Measurements from ENCODE around the gene TLE3.
"Not testable (repeated sequence)": the region's sequence is repeated elsewhere in the genome, so short reads cannot be mapped to it uniquely, and the experiment has no call there.

The TLE3 gene

GRCh38 chr15:70125605-70126004, 27.9 kb upstream of the TLE3 start:
- DNase-seq (ENCODE audit: low spot score), result no peak

- no peak for DNase-seq (ENCODE audit: low spot score)
Measured at GRCh38 chr15:70121624-70122302, 24.0 kb upstream of the TLE3 start.

GRCh38 chr15:70120958-70121623, 23.4 kb upstream of the TLE3 start:
- DNase-seq (ENCODE audit: low spot score), result no peak

GRCh38 chr15:70119911-70120508, 22.3 kb upstream of the TLE3 start:
- DNase-seq (ENCODE audit: low spot score), result no peak

GRCh38 chr15:70118599-70118998, 20.9 kb upstream of the TLE3 start:
- no peak for DNase-seq (ENCODE audit: low spot score)

- no peak for DNase-seq (ENCODE audit: low spot score)
Measured at GRCh38 chr15:70116317-70116716, 18.6 kb upstream of the TLE3 start.

- DNase-seq (ENCODE audit: low spot score), result no peak
Measured at GRCh38 chr15:70114221-70114620, 16.5 kb upstream of the TLE3 start.

- DNase-seq (ENCODE audit: low spot score), result no peak
Measured at GRCh38 chr15:70113304-70113700, 15.6 kb upstream of the TLE3 start.

- not testable (repeated sequence) for DNase-seq (ENCODE audit: low spot score)
Measured at GRCh38 chr15:70112572-70113303, 15.0 kb upstream of the TLE3 start.

GRCh38 chr15:70112074-70112395, 14.3 kb upstream of the TLE3 start:
- no peak for DNase-seq (ENCODE audit: low spot score)

- peak; percentile 83 for DNase-seq (ENCODE audit: low spot score)
Measured at GRCh38 chr15:70111203-70112073, 13.7 kb upstream of the TLE3 start.

GRCh38 chr15:70109978-70110377, 12.3 kb upstream of the TLE3 start:
- no peak for DNase-seq (ENCODE audit: low spot score)

- no peak for DNase-seq (ENCODE audit: low spot score)
Measured at GRCh38 chr15:70109531-70109930, 11.8 kb upstream of the TLE3 start.

- DNase-seq (ENCODE audit: low spot score), result no peak
Measured at GRCh38 chr15:70103880-70104626, 6.3 kb upstream of the TLE3 start.

- no peak for DNase-seq (ENCODE audit: low spot score)
Measured at GRCh38 chr15:70102827-70103226, 5.1 kb upstream of the TLE3 start.

GRCh38 chr15:70101459-70102113, 3.9 kb upstream of the TLE3 start:
- DNase-seq (ENCODE audit: low spot score), result peak; percentile 79

GRCh38 chr15:70100474-70101341, 3.0 kb upstream of the TLE3 start:
- no peak for DNase-seq (ENCODE audit: low spot score)

- DNase-seq (ENCODE audit: low spot score), result no peak
Measured at GRCh38 chr15:70099967-70100473, 2.3 kb upstream of the TLE3 start.

- peak; percentile 95 for DNase-seq (ENCODE audit: low spot score)
Measured at GRCh38 chr15:70099167-70099966, 1.6 kb upstream of the TLE3 start.
